KBM-7 (cell line): ENCODE results near the gene ACOT2.
"Not testable (repeated sequence)": the region's sequence is repeated elsewhere in the genome, so short reads cannot be mapped to it uniquely, and the experiment has no call there.

ENCODE experiments used
- DNase-seq: peaks from one replicate; pipeline ENCODE4 v3.0.0-alpha.2; 2015
- in situ Hi-C: fragments of 300-500 bp; cut with MboI; formaldehyde crosslinking; loops from 2 replicates; pipeline ENCODE4 v1.14.3; 2020; ENCODE audit warnings: low sequenced_read_pairs, low pct_unique_long_range_greater_than_20kb, mixed read lengths

The ACOT2 gene

GRCh38 chr14:73566935-73567334, 2.1 kb upstream of the ACOT2 start:
- in situ Hi-C loops = not testable (repeated sequence)

GRCh38 chr14:73567358-73567757, 1.7 kb upstream of the ACOT2 start:
- in situ Hi-C loops = no loop called here

More at GRCh38 chr14:73566935-73567334, 2.1 kb upstream of the ACOT2 start:
- DNase-seq = not testable (repeated sequence)

GRCh38 chr14:73567951-73568885, 795 bp upstream of the ACOT2 start:
- in situ Hi-C loops = no loop called here
- DNase-seq = no peak

More at GRCh38 chr14:73567358-73567757, 1.7 kb upstream of the ACOT2 start:
- no peak for DNase-seq

DNA sequence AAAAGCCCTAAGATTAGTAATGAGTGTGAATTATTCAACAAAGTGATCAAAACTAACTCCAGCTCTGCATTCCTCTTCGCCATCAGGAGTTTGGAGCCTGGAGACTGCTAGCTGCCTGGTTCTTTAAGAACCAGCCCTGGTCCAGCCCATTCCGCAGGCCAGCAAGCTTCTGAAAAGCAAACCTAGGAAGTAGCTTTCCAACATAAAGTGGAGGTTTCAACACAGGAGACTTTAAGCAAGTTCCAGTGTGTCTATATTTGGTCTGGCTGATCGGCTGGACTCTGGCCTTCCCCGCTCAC, 178 bp upstream of the ACOT2 start:
- in situ Hi-C loops, DNase-seq: not testable (repeated sequence)

GRCh38 chr14:73570913-73571312, 1.9 kb downstream of the ACOT2 start:
- DNase-seq = peak; percentile 70
- in situ Hi-C loops = not testable (repeated sequence)

GRCh38 chr14:73573034-73573433, 4.0 kb downstream of the ACOT2 start:
- in situ Hi-C loops, DNase-seq: not testable (repeated sequence)

- DNase-seq, in situ Hi-C loops: not testable (repeated sequence)
Observed at GRCh38 chr14:73573740-73574139, 4.7 kb downstream of the ACOT2 start.

- in situ Hi-C loops, DNase-seq: not testable (repeated sequence)
Observed at GRCh38 chr14:73574251-73574650, 5.2 kb downstream of the ACOT2 start.

GRCh38 chr14:73576391-73576790, 7.4 kb downstream of the ACOT2 start:
- no peak for DNase-seq
- in situ Hi-C loops = no loop called here

GRCh38 chr14:73577214-73577613, 8.2 kb downstream of the ACOT2 start:
- DNase-seq, in situ Hi-C loops: not testable (repeated sequence)

DNA sequence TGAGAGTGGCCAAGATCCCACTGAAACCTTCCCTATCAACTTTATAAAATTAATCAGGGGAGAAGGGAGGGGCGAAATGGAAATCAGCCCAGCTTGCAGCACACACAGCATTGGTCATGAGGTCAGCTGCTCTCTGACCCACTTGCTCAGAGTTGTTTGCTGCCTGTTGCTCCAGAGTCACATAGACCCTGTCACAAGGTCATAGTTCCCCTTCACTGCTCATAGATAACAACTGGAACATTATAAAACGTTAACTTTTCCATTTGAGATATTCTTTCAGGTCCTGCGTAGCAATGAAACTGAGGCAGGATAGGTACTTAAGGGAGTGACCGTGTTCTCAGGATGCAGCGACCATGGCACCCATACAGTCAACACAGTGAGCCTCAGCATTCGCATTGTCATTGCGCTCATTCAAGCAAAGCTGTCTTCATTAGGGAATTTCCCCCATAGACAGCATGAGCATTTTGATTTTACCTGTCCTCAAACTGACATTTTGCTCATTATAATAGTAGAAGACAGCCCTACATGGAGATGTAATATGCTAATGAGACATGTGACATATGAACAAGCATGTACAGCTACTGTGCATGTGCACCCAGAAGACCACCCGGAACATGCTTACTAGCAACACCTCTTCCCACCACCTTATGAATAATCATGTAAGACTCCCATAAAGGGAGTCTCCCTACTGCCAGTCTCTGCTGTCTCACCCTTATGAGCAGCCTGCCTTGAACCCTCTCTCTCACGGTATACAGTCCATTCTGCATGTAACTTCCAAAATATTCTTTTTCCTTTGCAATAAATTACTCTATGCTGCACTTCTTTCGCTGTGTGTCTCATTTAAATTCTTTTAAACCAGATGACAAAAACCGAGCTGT, 13.3 kb downstream of the ACOT2 start:
- DNase-seq, in situ Hi-C loops: not testable (repeated sequence)

GRCh38 chr14:73588695-73589094, 19.7 kb downstream of the ACOT2 start:
- in situ Hi-C loops = no loop called here
- DNase-seq = no peak

DNA sequence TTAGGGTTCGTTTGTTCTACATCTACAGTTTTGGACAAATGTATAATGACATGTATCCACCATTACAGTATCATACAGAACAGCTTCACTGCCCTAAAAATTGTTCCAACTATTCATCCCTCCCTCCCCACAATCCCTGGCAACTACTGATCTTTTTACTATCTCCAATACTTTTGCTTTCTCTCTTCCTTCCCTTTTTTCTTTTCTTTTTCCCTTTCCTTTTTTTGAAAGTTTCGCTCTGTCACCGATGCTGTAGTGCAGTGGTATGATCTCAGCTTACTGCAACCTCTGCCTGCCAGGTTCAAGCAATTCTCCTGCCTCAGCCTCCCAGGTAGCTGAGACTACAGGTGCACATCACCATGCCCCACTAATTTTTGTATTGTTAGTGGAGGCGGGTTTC, 20.1 kb downstream of the ACOT2 start:
- in situ Hi-C loops = no loop called here
- no peak for DNase-seq

DNA sequence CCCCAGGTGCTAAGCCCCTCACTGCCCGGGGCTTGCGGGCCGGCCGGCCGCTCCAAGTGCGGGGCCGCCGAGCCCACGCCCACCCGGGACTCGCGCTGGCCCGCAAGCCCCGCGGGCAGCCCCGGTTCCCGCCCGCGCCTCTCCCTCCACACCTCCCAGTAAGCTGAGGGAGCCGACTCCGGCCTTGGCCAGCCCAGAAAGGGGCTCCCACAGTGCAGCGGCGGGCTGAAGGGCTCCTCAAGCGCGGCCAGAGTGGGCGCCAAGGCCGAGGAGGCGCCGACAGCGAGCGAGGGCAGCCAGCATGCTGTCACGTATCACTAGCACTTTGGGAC, 21.6 kb downstream of the ACOT2 start:
- in situ Hi-C loops, DNase-seq: not testable (repeated sequence)

DNA sequence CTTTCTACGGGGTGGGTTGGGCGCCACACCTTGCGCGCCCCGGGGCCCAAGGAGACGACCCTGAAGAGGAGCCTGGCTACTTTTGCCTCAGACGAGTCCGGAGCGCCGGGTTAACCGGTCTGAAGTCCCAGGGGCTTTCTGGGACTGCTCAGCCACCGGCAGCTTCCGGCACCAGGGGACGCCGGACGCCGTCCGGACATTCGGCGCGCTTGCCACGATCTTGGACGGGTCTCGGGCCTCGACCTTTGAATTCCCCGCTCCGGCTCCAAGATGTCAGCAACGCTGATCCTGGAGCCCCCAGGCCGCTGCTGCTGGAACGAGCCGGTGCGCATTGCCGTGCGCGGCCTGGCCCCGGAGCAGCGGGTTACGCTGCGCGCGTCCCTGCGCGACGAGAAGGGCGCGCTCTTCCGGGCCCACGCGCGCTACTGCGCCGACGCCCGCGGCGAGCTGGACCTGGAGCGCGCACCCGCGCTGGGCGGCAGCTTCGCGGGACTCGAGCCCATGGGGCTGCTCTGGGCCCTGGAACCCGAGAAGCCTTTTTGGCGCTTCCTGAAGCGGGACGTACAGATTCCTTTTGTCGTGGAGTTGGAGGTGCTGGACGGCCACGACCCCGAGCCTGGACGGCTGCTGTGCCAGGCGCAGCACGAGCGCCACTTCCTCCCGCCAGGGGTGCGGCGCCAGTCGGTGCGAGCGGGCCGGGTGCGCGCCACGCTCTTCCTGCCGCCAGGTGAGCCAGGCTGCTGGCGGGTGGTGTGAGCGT, 22.9 kb downstream of the ACOT2 start, which contains the start of gene ACOT4:
ACOT4 (plus strand) TSS at position 184 of the 760 bp plus-strand sequence; CDS start at position 271, 87 bp downstream.
- DNase-seq = no peak
- in situ Hi-C loops = no loop called here

DNA sequence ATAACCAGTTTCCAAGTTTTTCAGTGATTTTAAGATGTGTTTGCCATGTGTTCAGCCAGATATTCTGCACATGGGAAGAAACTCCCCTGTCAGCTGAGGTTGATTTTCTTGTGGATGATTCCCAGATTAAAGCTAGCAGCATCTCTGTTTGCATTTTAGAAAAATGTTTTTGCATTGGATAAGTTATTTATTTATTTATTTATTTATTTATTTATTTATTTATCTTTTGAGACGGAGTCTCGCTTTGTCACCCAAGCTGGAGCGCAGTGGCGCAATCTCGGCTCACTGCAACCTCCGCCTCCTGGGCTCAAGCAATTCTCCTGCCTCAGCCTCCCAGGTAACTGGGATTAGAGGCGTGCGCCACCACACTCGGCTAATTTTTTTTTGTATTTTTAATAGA, 25.5 kb downstream of the ACOT2 start:
- DNase-seq = no peak
- in situ Hi-C loops = no loop called here

GRCh38 chr14:73599499-73599898, 30.5 kb downstream of the ACOT2 start:
- DNase-seq = no peak
- in situ Hi-C loops = no loop called here

DNA sequence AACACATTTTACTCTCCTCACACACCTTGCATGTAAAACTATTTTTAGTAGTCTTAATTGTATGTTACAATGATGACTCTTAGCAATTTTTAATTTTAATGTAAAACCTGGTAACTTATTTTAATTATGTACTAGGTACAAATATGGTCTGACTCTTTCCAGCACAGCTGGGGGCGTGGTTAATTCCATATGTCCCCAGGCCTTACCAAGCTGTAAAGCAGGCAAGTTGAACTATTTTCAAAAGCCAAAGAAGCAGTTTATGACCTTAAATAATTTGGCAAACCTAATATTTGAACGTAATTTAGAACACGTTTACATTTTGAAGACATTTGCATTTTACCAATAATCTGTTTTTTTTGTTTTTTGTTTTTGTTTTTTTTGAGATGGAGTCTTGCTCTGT, 34.0 kb downstream of the ACOT2 start:
- no peak for DNase-seq
- in situ Hi-C loops = no loop called here

GRCh38 chr14:73606271-73606670, 37.3 kb downstream of the ACOT2 start:
- in situ Hi-C loops = no loop called here
- DNase-seq = no peak
